Activated gamma-delta T cell treated with anti-CD3 and anti-CD28 coated beads, Interleukin-2, amount 50 U/mL, for 16 hours (primary cell): ENCODE results near the gene SMAD7.

Experiments
- DNase-seq: peaks from one replicate; pipeline ENCODE4 v3.0.0-alpha.2; 2020; ENCODE audit warnings: low read depth

SMAD7 gene

GRCh38 chr18:48959921-48960920 is 9.5 kb upstream of the SMAD7 start:
- no peak for DNase-seq

GRCh38 chr18:48959551-48959920 is 8.8 kb upstream of the SMAD7 start:
- no peak for DNase-seq

GRCh38 chr18:48958951-48959350 is 8.2 kb upstream of the SMAD7 start:
- no peak for DNase-seq

GRCh38 chr18:48957616-48958015 is 6.9 kb upstream of the SMAD7 start:
- no peak for DNase-seq

GRCh38 chr18:48957136-48957535 is 6.4 kb upstream of the SMAD7 start:
- no peak for DNase-seq

- DNase-seq = no peak
These were observed 5.6 kb upstream of the SMAD7 start for GRCh38 chr18:48956356-48956755.

- DNase-seq = no peak
These were observed 5.1 kb upstream of the SMAD7 start for GRCh38 chr18:48955830-48956261.

- no peak for DNase-seq
These were observed 4.4 kb upstream of the SMAD7 start for GRCh38 chr18:48954886-48955819.

GRCh38 chr18:48953104-48953706 is 2.4 kb upstream of the SMAD7 start:
- DNase-seq = no peak

GRCh38 chr18:48952287-48953103 is 1.7 kb upstream of the SMAD7 start:
- DNase-seq = no peak

GRCh38 chr18:48951448-48952286 is 902 bp upstream of the SMAD7 start:
- peak; percentile 59 for DNase-seq

- DNase-seq = no peak
These were observed 894 bp downstream of the SMAD7 start for GRCh38 chr18:48949606-48950535.

- no peak for DNase-seq
These were observed 1.6 kb downstream of the SMAD7 start for GRCh38 chr18:48949050-48949605.

- DNase-seq = no peak
These were observed 2.4 kb downstream of the SMAD7 start for GRCh38 chr18:48948112-48949049.

- no peak for DNase-seq
These were observed 3.2 kb downstream of the SMAD7 start for GRCh38 chr18:48947560-48947959.

- DNase-seq = no peak
These were observed 3.7 kb downstream of the SMAD7 start for GRCh38 chr18:48947092-48947491.

- DNase-seq = no peak
These were observed 4.4 kb downstream of the SMAD7 start for GRCh38 chr18:48946329-48946835.

GRCh38 chr18:48945953-48946217 is 4.9 kb downstream of the SMAD7 start:
- DNase-seq = no peak
